ENCODE results near the gene SLC36A4. TPM values are rescaled to one million over a fixed set of nuclear protein-coding genes. Genes with fewer than 3 reads are reported as not detected.

SLC36A4 gene
- total and polyA plus RNA-seq, 9 of the 15 experiments (the other 6 are each of a cell fraction or from before 2014, with no cell fraction given) = 1.4 to 8.0 (median 5.4) TPM

DNA sequence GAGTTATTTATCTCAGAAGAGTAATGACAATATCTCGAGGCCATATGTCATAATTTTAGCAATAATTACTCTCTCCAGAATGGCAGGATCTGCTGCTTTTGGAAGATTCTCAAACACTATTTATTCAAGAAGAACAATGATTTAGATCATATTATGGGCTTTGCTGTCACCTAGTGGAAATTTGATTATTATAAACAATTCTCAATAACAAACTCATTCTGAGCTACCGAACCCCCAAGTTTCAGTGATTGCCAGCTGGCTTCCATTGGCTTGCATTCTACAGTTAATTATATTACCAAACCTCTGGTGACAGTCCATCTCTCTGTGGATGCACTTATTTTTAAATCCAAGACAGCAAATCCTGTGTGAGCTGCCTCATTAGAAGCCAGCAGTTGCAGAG lies 27.9 kb upstream of the SLC36A4 start (continued):
- TF ChIP-seq RAD21 (CRISPR knock-in tag; conservative IDR thresholded peaks at IDR 0.05 in 1 of 2, IDR thresholded peaks at IDR 0.05 in 1 of 2) = peak; percentile 68 to 75
- peak in 2 of 3 experiments; percentile 21 to 52; a peak in 2 of 6 replicates for TF ChIP-seq CTCF (IDR thresholded peaks at IDR 0.05 in 2 of 3, conservative IDR thresholded peaks at IDR 0.05 in 1 of 3; ENCODE audit: insufficient read depth in 2 of 3, low read depth in 1 of 3, low read length in 3 of 3)
- no peak for TF ChIP-seq ZNF830 (CRISPR knock-in tag; IDR thresholded peaks at IDR 0.05)
- TF ChIP-seq KLF16 (IDR thresholded peaks at IDR 0.05) = no peak
- TF ChIP-seq JUND (IDR thresholded peaks at IDR 0.05; ENCODE audit: borderline replicate concordance, low read depth, low read length) = no peak
- TF ChIP-seq JUND (tag; IDR thresholded peaks at IDR 0.05; ENCODE audit: borderline replicate concordance, low read depth, low read length) = no peak
- no peak for TF ChIP-seq THRB (CRISPR knock-in tag; conservative IDR thresholded peaks at IDR 0.05)
- no peak for TF ChIP-seq STAG1 (CRISPR knock-in tag; IDR thresholded peaks at IDR 0.05; ENCODE audit: borderline replicate concordance)
- 0 out of 2 replicates have a peak, but pooled peaks have one; percentile 34 for TF ChIP-seq DEAF1 (CRISPR knock-in tag; IDR thresholded peaks at IDR 0.05)
- TF ChIP-seq NR3C1 (CRISPR knock-in tag; IDR thresholded peaks at IDR 0.05) = no peak
- no peak for TF ChIP-seq LCOR (CRISPR knock-in tag; IDR thresholded peaks at IDR 0.05)
- TF ChIP-seq PHF21A (IDR thresholded peaks at IDR 0.05; ENCODE audit: borderline replicate concordance, low read depth) = no peak
- TF ChIP-seq ZBED1 (IDR thresholded peaks at IDR 0.05) = no peak
- no peak for TF ChIP-seq NCOA1 (IDR thresholded peaks at IDR 0.05; ENCODE audit: low read depth)
- TF ChIP-seq ZNF584 (CRISPR knock-in tag; IDR thresholded peaks at IDR 0.05; ENCODE audit: low read depth) = no peak
- no peak for TF ChIP-seq FOS (IDR thresholded peaks at IDR 0.05; ENCODE audit: extremely low read depth, insufficient read length)
- TF ChIP-seq SMARCA4 (IDR thresholded peaks at IDR 0.05) = no peak
